ENCODE measurements around the gene UBALD2.
"Not testable (repeated sequence)": the region's sequence is repeated elsewhere in the genome, so short reads cannot be mapped to it uniquely, and the experiment has no call there.

UBALD2 gene

DNA sequence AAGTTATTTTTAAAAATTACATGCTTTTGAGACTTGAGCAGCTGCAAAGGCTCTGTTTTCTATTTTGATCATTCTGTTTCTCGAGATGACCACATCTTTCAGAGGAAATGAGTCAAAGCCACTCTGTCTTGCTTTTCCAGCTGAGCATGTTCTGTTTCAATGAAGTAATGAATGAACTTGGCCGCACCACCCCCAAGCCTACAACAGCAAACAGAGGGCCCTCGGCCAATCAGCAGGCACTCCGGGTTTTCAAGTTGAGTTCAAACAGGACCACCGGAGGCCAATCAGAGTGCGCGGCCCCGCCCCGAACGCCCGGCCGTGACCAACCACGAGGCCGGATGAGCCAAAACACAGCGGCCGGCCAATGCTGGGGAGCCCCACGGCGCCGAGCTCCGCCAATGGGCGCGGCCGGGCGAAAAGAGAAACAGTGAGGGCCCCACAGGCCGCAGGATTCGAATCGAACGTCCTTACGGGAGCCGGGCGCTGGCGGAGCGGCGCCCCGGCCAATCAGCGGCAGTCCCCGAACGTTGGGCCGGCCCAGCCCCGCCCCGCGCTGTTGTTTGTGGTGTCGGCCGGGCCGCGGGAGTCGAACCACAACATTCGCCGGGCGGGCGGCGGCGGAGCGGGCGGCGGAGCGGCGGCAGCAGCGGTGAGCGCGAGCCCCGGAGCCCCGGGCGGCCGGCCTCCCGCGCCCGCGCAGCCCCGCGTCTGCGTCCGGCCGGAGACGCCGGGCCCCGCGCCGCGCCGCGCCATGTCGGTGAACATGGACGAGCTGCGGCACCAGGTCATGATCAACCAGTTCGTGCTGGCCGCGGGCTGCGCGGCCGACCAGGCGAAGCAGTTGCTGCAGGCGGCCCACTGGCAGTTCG, at the start of gene UBALD2:
UBALD2 (plus strand) TSS at position 594 of the 869 bp plus-strand sequence; CDS start at position 752, 158 bp downstream.
- DNase-seq (ENCODE audit: low spot score): peak; percentile 97

DNA sequence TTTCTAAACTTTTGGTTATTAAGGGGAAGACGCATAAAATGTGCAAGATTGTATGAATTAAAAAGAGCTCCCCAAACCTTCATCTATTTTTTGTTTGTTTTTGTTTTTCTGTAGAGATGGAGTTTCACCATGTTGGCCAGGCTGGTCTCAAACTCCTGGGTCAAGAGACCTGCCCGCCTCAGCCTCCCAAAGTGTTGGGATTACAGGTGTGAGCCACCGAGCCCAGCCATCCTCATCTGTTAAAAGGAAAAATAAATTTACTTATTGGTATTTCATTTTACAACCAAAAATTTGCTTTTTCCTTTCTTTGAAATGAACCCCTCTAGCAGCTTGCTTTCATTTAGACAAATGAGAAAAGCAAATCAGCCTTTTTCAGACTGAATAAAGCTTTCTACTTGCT, 48.1 kb upstream of the UBALD2 start:
- DNase-seq (ENCODE audit: low spot score): no peak

DNA sequence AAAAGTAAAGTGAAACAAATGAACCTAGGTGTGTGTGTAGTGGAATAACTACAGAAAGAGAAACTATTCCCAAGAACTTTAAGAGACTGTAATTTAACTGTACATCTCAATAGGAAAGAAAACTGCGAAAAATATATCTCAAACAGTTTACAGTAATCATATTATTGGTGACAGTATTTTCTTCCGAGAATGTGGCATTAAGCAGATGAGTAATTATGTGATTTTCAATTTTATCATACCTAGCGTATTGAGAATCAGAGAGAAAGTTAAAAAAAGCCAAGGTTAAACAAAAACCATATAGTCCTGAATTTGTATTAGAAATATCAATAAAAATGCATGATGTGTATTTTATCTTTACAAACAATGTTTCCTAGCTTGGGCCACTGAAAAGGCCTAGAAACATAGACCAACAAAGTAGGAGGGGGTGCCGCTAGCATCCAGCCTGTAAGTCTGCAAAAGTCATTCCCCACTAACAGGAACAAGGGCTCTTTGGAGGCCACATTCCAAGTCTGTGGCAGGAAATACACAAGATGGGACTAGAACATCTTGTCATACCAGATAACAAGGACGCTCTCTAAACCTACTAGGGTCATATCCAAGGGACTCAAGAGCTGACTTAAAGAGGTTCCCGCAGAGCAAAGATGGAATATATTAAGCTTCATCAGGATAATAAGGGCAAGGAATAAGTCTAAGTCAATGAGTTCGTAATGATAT, 45.3 kb upstream of the UBALD2 start:
- no peak for DNase-seq (ENCODE audit: low spot score)

DNA sequence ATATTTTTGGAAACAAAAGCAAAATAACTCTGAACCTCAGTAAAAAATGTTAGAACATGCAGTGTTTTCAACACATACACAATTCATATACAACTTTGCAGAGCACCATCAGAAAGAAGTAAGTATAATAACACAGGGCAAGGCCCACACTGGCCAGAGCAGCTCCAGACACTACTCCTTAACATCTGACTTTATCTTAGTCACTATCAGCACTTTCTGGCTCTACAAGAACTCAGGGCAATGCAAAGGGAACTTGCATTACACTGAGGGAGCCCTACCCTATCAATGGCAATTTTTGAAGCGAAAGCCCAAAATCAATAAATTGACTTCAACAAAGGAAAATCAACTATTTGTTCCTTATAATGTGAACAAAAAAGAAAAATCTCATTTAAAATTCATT, 41.3 kb upstream of the UBALD2 start:
- DNase-seq (ENCODE audit: low spot score): no peak

DNA sequence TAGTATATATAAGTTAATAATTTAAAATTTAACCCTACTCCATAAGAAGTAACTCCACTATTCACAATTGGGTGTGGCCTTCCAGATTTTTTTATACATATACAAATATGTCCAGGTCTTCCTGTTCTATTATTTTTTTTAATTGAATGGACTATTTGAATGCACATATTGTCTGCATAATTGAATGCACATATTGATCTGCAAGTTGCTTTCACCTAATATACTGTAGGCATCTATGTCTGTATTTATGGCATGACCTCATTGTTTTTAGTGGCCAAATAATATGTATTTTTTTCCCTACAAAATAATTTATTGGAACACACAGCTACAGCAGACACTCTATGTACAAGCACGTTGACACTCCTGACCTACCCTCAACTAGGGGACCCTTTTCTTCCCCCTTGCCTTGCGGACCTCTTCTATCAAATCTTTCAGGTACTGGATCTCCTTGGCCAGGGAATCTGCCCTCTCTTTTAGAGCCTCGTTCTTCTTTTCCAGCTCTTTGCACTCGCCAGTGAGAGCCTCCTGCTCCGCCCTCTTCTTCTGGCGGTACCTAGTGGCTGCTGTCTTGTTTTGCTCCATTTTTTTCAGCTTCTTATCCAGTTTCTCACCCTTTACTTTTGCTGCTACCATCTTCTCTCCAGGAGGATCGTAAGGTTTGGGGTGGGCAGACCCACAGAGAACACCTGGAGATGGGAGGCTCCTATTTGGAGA, 39.6 kb upstream of the UBALD2 start:
- not testable (repeated sequence) for DNase-seq (ENCODE audit: low spot score)

DNA sequence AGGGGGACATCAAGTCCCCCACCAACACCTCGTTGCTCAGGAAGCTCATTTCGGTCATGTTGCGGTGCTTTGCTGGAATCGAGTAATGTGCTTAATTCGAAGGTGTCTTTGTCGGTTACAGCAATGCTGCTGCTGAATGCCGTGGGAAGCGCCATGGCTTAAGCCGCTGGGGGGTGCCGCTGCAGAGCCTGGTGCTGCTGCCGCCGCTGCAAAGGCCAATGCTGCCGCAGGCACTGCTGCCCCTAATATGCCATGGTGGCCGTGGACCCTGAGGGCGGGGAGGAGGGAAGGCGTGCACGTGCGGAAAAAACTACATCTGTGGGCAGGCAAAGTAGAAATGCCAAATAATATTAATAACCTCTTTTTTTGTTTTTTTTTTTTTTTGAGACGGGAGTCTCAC, 38.4 kb upstream of the UBALD2 start:
- DNase-seq (ENCODE audit: low spot score): not testable (repeated sequence)

DNA sequence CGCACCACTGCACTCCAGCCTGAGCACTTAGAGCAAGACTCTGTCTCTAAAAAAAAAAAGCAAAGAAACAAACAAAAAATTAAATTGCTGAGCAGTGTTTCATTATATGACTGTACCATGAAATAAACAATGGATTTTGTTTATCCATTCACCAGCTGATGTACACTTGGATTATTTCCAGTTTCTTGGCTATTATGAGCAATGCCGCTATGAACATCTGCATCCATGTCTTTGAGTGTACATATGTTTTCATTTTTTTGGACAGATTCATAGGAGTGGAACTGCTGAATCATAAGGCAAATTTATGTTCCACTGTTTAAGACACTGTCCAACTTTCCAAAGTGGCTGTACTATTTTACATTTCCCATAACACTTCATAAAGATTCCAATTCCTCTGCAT, 32.8 kb upstream of the UBALD2 start:
- DNase-seq (ENCODE audit: low spot score): no peak

DNA sequence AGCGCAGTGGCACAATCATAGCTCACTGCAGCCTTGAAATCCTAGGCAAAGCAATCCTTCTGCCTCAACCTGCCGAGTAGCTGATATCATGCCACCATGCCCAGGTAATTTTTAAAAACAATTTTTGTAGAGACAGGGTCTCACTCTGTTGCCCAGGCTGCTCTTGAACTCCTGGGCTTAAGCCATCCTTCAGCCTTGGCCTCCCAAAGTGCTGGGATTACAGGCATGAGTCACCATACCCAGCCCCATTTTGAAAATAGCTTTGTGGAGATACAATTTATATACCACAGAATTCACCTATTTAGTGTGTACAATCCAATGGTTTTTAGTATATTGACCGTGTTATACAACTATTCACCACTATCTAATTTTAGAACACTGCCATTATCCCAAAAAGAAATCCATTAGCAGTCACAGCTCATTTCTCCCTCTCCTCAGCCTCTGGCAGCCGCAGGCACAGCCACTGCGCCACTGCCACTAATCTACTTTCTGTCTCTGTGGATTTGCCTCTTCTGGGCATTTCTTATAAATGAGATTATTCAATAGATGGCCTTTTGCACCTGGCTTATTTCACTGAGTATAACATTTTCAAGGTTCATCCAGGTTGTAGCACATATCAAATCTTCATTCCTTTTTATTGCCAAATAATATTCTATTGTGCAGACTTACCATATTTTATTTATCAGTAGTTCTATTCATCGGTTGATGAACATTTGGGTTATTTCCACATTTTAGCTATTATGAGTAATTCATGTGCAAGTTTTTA, 31.4 kb upstream of the UBALD2 start:
- no peak for DNase-seq (ENCODE audit: low spot score)

DNA sequence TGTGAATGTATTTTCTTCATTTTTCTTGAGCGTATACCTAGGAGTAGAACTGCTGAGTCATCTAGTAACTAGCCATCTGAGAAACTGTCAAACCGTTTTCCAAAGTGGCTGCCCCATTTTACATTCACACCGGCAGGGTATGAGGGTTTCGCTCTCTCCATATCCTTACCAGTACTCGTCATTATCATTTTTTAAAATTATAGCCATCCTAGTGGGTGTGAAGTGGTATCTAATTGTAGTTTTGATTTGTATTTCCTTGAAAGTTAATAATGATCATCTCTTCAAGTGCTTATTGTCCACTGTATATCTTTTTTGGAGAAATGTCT, 30.8 kb upstream of the UBALD2 start:
- no peak for DNase-seq (ENCODE audit: low spot score)

DNA sequence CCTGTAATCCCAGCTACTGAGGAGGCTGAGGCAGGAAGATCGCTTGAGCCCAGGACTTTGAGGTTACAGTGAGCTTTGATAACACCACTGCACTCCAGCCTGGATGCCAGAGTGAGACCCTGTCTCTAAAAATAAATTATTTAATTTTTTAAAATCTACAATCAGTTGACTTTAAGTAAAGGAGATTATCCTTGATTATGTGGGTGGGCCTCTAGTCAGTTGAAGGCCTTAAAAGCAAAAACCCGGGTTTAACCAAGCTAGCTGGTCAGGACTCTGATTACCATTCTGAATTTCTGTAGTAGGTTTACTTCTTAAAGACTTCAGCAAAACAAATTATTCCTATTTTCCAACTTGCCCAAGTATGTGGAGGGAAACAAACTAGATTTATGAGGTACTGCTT, 29.3 kb upstream of the UBALD2 start:
- DNase-seq (ENCODE audit: low spot score): no peak

DNA sequence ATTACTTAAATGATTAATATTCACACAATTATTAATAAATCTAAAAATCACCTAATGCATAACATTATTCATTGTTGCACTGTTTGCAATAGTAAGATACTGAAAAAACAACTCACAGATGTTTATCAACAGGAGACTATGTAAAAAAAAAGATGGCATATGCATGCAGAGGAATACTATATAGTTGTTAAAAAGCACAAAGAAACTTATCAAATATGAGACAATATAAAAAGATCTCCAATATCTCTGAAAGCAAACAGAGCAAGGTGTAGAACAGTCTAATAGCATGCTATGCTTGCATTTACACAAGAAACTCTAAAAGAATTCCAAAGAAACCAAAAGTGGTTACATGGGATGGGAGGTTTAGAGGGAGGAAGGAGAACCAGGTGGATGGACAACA, 28.5 kb upstream of the UBALD2 start:
- DNase-seq (ENCODE audit: low spot score): no peak

DNA sequence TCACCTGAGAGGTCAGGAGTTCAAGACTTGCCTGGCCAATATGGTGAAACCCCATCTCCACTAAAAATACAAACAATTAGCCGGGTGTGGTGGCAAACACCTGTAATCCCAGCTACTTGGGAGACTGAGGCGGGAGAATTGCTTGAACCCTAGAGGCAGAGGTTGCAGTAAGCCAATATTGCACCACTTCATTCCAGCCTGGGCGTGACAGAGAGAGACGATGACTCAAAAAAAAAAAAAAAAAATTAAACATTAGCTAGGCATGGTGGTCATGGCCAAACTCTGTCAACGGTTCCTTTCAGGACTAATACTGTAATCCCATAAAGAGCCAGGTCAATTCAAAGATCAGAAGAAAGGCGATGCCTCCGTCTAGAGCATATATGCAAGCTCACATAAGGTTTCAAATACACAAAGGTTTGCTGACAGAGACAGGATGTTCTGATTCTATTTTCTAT, 27.3 kb upstream of the UBALD2 start:
- no peak for DNase-seq (ENCODE audit: low spot score)

DNA sequence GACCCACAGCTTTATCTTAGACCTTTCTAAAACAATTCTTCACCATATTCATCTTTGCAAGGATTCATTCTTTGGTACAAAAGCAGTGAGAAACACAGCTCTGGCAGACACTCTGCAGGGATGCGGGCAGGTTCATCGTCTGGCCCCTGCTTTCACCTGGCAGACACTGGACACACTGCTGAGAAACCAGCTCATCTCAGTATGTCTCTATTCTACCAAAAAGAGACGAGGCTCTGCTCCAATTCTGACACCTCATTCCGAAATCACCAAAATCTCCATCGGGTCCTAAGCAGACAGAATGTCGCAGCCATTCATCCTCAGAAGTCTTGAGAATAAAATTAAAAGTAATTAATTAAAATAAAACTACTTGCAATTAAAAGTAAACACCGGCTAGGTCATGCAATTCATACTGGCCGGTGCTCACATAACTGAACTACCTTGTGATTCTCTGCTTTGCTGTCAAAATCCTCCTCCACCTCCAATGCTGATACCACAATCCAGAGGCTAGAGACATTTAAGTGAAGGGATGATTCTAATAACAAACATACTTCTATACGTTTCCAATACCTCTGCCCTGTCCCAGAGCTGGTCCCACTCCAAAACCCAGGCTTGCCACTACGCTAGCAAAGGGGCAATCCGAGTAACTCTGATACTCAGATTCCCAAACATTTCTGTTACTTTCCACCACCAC, 26.2 kb upstream of the UBALD2 start:
- DNase-seq (ENCODE audit: low spot score): no peak

DNA sequence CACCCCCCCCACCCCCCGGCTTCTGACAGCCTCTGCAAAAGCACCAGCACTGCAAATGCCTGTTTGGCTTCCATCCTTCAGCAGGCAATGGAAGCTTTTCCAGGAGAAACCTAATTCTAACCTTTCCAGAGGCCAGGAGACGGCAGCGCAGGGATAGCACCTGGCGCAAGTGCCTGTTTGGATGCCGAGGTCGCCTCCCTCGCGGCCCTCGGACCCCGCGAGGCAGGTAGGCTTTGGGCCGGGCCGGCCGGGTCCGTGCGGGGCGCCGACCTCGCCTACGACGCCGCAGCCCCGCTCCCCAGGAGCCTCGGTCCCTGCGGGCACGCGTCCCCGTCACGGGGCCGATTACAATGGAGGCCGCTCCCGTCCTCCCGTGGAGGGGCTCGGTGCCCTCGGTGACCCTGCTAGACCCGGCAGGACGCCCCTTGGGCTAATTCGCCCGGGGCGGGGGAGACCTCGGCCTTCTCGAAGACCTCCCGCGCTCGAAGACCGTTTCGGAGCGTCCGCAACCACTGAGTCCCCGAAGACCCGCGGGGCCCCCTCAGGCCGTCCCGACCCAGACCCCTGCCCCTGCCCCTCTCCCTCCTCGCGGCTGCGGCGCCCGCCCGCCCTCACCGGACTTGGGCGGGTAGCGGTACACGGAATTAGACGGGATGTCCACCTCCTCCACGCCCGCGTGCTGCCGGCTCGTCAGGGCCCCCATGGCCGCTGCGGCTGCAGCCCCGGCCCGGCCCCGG, 25.4 kb upstream of the UBALD2 start:
- no peak for DNase-seq (ENCODE audit: low spot score)

DNA sequence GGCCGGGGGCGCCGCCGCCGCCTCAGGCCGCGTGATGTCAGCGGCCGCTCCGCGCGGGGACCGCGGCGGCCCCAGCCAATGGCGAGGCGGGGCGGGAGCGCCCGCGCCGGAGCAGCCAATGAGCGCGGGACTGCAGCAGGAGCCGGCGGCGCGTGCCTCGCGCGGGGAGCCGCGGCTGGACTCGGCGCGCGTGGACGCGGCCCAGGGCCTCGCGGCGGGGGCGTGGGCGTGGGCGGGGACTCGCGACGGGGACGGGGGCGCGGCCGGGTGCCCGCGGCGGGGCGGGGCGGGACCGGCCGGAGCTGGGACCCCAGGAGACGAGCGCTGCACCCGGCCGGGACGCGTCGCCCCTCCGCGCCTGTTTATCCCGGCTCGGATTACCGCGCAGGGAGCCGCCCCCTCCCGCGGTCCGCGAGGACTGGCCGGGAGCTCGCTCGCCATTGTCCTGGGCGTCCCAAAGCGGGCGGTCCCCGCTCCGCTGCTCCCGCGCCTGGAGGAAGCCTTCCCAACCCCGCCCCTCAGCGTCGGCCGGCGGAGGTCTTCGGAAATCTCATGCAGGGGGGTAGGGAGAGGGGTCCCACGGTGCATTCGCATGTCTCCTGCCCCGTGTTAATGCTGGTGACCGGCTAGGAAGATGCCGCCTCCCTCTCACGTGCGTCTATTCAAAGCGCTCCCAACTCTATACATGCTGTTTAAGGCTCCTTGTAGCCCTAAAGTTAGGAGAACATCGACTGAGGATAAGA, 24.5 kb upstream of the UBALD2 start, which contains the start of gene RNF157:
RNF157 (minus strand) TSS at position 33 of the 743 bp plus-strand sequence. CDS start 253 bp downstream, outside the sequence.
- DNase-seq (ENCODE audit: low spot score): no peak

DNA sequence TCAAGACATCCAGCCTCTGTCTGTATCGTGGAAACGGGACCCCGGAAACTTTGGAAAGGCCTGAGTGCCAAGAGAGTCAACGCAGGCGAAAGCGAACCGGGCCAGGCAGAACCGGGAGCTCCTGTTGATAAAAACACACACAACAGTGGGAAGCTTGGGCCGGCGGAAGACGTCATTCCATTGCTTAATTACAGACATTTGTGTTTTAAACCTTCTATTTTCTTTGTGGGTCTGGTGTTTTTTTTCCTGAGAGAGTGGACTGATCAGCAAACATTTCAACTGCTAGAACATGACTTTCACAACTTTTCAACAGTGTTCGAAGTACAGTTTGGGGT, 24.0 kb upstream of the UBALD2 start:
- DNase-seq (ENCODE audit: low spot score): no peak

DNA sequence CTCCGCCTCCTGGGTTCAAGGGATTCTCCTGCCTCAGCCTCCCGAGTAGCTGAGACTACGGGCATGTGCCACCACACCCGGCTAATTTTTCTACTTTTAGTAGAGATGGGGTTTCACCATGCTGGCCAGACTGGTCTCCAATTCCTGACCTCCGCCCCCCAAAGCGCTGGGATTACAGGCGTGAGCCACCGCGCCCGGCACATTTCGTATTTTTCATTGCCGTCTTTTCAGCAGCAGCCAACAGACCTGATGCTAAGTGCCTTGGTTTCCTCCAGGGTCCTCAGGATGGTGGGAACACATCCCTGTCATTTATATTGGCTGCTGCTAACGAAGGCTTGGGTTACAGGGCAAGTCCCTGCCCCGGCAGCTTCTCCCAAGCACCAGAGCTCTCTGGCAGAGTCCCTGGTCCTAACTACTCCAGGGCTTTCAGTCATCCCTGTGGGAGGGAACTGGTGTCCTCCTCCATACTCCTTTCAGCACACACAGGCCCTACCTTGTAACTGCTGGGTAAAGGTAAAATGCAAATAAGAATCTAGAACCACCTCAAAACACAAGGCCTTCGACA, 23.4 kb upstream of the UBALD2 start:
- DNase-seq (ENCODE audit: low spot score): no peak

DNA sequence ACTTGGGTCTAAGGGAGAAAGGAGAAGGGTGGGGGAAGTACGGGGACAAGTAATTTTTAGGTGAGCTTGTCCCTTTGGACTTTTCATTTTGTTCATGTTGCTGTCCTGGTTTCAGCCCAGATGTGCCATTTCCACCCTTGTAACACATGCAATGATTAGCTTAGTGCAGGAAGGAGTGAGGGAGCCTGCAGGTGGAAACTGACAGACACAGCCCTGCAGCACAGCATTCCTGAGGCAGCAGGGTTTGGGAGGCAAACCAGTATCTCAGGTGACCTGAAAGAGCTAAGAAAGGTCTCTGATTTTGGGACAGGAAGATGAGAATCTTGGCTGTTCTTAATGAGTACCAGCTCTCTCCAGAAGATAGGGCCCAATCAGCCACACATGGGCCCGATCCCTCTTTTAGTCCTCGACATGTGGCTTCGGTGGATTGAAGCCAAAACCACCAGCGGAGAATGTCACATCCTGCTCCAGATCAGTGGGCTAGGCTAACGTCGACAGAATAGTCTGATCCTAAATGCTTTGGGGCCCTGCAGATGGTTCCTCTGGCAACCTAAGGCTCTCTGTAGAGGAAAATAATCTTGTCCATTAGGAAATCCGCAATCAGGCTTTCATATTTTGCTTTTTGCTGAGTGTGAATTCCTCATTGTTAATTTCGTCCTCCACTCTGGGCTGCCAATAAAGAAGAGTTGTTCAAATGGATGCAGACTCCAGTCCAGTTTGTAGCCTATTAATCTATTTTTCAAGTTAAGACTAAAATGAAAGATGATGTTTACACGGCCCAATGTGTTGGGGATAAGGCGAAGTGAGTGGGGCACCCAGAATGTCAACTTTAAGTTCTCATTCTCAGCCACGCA, 21.1 kb upstream of the UBALD2 start:
- DNase-seq (ENCODE audit: low spot score): no peak

DNA sequence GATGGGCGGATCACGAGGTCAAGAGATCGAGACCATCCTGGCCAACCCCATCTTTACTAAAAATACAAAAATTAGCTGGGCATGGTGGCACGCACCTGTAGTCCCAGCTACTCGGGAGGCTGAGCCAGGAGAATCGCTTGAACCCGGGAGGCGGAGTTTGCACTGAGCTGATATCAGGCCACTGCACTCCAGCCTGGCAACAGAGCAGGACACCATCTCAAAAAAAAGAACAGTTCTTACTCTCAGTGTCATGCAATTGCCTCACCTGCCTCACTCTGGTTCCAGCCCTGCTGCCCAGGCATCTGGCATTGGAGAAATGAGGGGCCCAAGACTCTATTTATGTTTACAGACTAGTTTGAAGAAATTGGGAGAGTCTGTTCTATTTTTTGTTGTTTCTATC, 20.4 kb upstream of the UBALD2 start:
- DNase-seq (ENCODE audit: low spot score): not testable (repeated sequence)
